ENCODE measurements around the gene RALA. TPM values are rescaled to one million over a fixed set of nuclear protein-coding genes. Genes with fewer than 3 reads are reported as not detected.

Gene RALA, protein sequence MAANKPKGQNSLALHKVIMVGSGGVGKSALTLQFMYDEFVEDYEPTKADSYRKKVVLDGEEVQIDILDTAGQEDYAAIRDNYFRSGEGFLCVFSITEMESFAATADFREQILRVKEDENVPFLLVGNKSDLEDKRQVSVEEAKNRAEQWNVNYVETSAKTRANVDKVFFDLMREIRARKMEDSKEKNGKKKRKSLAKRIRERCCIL
- 25.8 and 36.8 TPM in 2 replicates for total RNA-seq

GRCh38 chr7:39623047-39623731 is at the start of gene RALA:
RALA (plus strand) TSS chr7:39623572; CDS start chr7:39686668, 63,096 bp downstream.
- peak; percentile 76 to 91 for DNase-seq (ENCODE audit: low read depth in 2 of 2)

DNA sequence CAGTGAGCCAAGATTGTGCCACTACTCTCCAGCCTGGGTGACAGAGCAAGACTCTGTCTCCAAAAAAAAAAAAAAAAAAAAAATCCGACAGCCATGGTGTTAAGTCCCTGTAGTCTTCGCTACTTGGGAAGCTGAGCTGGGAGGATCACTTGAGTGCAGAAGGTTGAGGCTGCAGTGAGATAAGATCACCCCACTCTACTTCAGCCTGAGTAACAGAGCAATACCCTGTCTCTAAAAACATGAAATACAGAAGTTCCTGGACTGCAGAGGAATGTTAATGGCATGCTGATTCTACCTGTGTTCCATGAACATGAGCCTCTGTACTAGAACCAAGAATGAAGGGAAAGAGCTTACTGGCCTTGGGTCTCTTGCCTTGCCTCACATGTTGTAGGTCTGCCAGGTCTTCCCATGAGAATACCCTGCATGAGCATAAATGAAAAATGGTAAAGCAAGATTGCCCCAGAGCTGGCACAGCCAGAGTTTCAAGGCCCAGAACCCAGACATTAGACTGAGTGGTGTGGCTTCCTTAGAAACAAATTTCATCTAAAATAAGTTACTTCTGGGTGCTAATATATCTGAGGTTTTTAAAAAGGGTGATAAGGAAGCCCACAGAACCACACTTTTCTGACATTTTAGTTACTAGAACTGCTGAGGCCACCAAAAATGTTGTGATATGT is 48.6 kb upstream of the RALA start:
- DNase-seq (ENCODE audit: low read depth in 2 of 2) = no peak

DNA sequence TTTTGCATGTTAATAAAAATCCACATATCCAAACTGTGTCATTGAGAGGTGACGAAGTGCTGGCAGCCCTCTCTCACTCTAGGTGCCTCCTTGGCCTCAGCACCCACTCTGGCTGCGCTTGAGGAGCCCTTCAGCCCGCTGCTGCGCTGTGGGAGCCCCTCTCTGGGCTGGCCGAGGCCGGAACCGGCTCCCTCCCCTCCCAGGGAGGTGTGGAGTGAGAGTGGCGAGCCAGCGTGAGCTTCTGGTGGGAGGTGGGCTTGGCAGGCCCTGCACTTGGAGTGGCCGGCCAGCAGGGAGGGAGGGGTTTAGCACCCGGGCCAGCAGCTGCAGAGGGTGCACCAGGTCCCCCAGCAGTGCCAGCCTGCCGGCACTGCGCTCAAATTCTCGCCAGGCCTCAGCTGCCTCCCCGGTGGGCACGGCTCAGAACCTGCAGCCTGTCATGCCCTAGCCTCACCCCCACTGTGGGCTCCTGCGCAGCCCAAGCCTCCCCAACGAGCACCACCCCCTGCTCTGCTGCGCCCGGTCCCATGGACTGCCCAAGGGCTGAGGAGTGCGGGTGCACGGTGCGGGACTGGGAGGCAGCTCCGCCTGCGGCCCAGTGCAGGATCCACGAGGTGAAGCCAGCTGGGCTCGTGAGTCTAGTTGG is 46.0 kb upstream of the RALA start:
- DNase-seq (ENCODE audit: low read depth in 2 of 2) = no peak

DNA sequence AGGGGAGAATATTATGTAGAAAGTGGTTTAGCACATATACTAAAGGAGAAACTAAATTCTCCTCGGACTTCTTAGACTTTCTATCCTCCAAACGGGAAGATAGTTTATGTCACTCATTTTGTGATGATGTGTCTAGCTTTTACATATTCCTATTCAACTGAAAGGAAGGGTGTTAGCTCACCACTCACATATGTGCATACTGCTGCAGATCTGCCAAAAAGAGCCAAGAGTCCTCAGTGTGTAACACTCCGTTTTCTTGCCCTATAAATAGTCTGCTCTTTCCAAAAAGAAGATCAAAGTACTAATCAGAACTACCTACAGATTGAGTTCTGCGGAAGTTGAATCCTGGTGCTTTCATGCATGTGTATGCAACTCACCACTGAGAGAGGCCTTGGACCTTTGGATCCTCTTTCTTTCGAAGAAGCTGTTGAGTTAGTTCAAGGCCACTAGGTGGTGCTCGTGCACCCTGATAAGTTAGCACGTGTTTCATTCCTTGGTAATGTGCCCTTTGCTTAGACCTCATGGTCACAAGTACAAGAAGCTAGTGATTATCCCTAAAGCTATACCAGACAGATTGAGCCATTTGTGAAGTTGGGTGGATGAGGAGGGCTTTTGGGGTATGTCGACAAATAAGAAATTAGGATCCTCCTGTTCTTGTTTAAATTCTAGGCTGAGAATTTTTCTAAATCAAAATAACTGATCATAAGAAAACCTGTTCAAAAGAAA is 43.1 kb upstream of the RALA start:
- DNase-seq (ENCODE audit: low read depth in 2 of 2) = peak; percentile 94 to 96

- DNase-seq (ENCODE audit: low read depth in 2 of 2) = no peak
Observed at GRCh38 chr7:39582536-39582935, 40.8 kb upstream of the RALA start.

- DNase-seq (ENCODE audit: low read depth in 2 of 2) = no peak
Observed at GRCh38 chr7:39583539-39583938, 39.8 kb upstream of the RALA start.

GRCh38 chr7:39587393-39587792 is 36.0 kb upstream of the RALA start:
- DNase-seq (ENCODE audit: low read depth in 2 of 2) = no peak

- peak in 1 of 2 donors; percentile 41 for DNase-seq (ENCODE audit: low read depth in 2 of 2)
Observed at GRCh38 chr7:39588416-39588815, 35.0 kb upstream of the RALA start.

GRCh38 chr7:39589323-39590111 is 33.9 kb upstream of the RALA start:
- peak; percentile 23 to 99 for DNase-seq (ENCODE audit: low read depth in 2 of 2)

GRCh38 chr7:39592586-39592985 is 30.8 kb upstream of the RALA start:
- peak; percentile 70 to 88 for DNase-seq (ENCODE audit: low read depth in 2 of 2)

GRCh38 chr7:39594988-39595620 is 28.3 kb upstream of the RALA start:
- DNase-seq (ENCODE audit: low read depth in 2 of 2) = peak; percentile 82 to 92

GRCh38 chr7:39602351-39602750 is 21.0 kb upstream of the RALA start:
- DNase-seq (ENCODE audit: low read depth in 2 of 2) = no peak

DNA sequence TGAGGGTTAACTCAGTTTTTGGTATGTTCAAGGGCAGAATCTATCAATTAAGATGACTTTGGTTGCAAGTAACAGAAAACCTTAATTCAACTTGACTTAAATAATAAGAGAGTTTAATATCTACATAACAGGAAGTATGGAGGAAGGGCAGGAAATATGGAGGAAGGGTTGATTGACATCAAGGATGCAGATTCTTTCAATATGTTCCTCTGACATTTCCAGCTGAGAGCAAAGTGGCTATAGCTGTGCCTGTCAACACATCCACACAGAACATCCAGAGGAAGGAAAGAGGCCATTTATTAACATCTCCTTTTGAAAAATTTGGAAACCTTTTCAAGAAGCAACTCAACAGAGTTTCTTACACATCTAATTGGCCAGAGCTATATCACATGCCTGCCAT is 19.4 kb upstream of the RALA start:
- peak; percentile 52 to 87 for DNase-seq (ENCODE audit: low read depth in 2 of 2)

GRCh38 chr7:39605087-39605486 is 18.3 kb upstream of the RALA start:
- no peak for DNase-seq (ENCODE audit: low read depth in 2 of 2)

DNA sequence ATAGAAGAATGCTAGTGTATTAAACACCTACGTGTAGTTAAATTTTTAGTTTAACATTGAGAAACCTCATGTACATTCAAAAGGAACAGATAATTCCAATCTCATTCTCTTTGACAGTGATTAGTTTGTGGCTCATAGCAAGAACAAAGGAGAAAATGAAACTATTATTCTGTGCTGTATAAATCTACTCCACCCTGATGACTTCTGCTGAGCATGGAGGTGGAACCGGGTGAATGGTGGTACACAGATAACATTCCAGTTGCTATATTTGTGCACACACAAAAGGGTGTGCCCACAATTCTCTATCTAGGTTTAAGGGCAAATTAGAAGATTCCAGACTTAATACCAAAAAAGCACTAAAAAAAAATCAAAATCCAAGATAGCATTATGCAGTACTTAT is 17.0 kb upstream of the RALA start:
- peak in 1 of 2 donors; percentile 31 for DNase-seq (ENCODE audit: low read depth in 2 of 2)

- DNase-seq (ENCODE audit: low read depth in 2 of 2) = no peak
Observed at GRCh38 chr7:39606941-39607340, 16.4 kb upstream of the RALA start.

DNA sequence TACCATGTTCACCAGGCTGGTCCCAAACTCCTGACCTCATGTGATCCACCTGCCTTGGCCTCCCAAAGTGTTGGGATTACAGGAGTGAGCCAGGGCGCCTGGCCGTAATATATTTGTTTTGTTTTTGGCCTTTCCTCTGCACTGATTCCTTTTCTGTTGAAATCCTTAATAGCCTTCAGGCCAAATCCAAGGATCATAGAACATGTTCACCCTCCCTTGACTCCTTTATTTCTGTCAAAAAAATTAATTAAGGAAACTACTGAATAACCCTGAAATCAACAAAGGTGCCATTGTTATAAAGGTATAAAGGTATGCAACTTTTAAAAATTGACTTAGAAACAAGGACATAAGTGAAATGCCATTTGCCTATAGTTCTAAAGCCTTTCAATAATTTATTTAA is 15.5 kb upstream of the RALA start:
- DNase-seq (ENCODE audit: low read depth in 2 of 2) = no peak

DNA sequence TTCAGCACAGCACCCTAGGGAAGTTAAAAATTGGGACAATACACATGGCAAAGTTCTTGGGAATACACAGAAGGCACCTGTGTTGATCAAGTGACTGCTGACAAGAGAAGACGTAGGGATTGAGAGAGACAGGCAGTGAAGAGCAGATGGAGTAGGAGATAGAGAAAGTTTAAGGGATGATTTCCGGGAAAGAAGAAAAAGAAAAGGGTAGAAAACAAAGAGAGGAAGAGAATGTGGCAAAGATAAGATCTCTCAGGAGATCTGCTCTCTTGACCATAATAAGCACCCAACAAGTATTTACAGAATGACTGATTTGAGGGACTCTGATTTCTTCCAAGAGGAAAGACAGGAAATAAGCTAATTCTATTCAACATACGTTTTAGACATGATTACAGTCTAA is 15.1 kb upstream of the RALA start:
- peak in 1 of 2 donors; percentile 80 for DNase-seq (ENCODE audit: low read depth in 2 of 2)

GRCh38 chr7:39609113-39609934 is 14.0 kb upstream of the RALA start:
- peak; percentile 72 to 88 for DNase-seq (ENCODE audit: low read depth in 2 of 2)

GRCh38 chr7:39609935-39610263 is 13.5 kb upstream of the RALA start:
- DNase-seq (ENCODE audit: low read depth in 2 of 2) = no peak

Measured in lung microvascular endothelial cell (primary cell).